ENCODE measurements around the gene CDC6.

CDC6 gene

GRCh38 chr17:40352237-40352778 is 64.6 kb downstream of the CDC6 start:
- DNase-seq (ENCODE audit: low read depth): no peak

GRCh38 chr17:40352779-40353394 is 65.2 kb downstream of the CDC6 start:
- no peak for DNase-seq (ENCODE audit: low read depth)

All from fibroblast of gingiva (primary cell).